Endothelial cell (in vitro differentiated cells): Measurements from ENCODE around the gene MICA. TPM values are rescaled to one million over a fixed set of nuclear protein-coding genes. Genes with fewer than 3 reads are reported as not detected.

Experiments used
- DNase-seq: peaks from one replicate; pipeline ENCODE4 v3.0.0; 2021; ENCODE audit warnings: low spot score
- H3K27ac Mint-ChIP-seq: one replicate; pipeline ENCODE4 v1.8.0; 2021; ENCODE audit warnings: mixed read lengths, inconsistent platforms; ENCODE audit not compliant: unreplicated experiment
- H3K27me3 Mint-ChIP-seq: one replicate; pipeline ENCODE4 v1.8.0; 2021; ENCODE audit warnings: mild to moderate bottlenecking, moderate library complexity, mixed read lengths, inconsistent platforms; ENCODE audit not compliant: unreplicated experiment
- H3K36me3 Mint-ChIP-seq: one replicate; pipeline ENCODE4 v1.8.0; 2021; ENCODE audit warnings: mild to moderate bottlenecking, low read depth, mixed read lengths, inconsistent platforms; ENCODE audit not compliant: unreplicated experiment
- H3K4me1 Mint-ChIP-seq: one replicate; pipeline ENCODE4 v1.8.0; 2021; ENCODE audit warnings: mild to moderate bottlenecking, mixed read lengths, inconsistent platforms; ENCODE audit not compliant: unreplicated experiment
- H3K4me3 Mint-ChIP-seq: one replicate; pipeline ENCODE4 v1.8.0; 2021; ENCODE audit warnings: mild to moderate bottlenecking, mixed read lengths, inconsistent platforms; ENCODE audit not compliant: unreplicated experiment
- H3K9me3 Mint-ChIP-seq: one replicate; pipeline ENCODE4 v1.8.0; 2021; ENCODE audit warnings: mixed read lengths, inconsistent platforms; ENCODE audit not compliant: unreplicated experiment
- CTCF ChIP-seq: fragments of 200-600 bp; sonication (generic); IDR thresholded peaks from one replicate; pipeline ENCODE4 v1.5.0; 2021; ENCODE audit warnings: antibody characterized with exemption; ENCODE audit not compliant: unreplicated experiment
- total RNA-seq: library from RNA; stranded (reverse); fragmentation: NEBNext Ultra II Directional; extraction: Animal tissue kit (Norgen Biotek cat#: 25700); gene quantifications from one replicate; pipeline ENCODE4 v1.2.1, GENCODE V29; 2021; ENCODE audit not compliant: unreplicated experiment

The MICA gene
- total RNA-seq, 1 donor from 2014 or later = 16.6 TPM

- H3K9me3 Mint-ChIP-seq = no peaks in the 10 kb centered on the region
- peak overlapping the region; percentile 91 for H3K4me3 Mint-ChIP-seq
- no peak for TF ChIP-seq CTCF
- H3K27me3 Mint-ChIP-seq = peaks cover 4% of the 10 kb centered on the region
- H3K36me3 Mint-ChIP-seq = peaks cover 20% of the 10 kb centered on the region
- no peak overlapping the region for H3K27ac Mint-ChIP-seq
- peak; percentile 21 for DNase-seq
- peaks cover 9% of the 10 kb centered on the region for H3K4me1 Mint-ChIP-seq
These were observed 47.0 kb upstream of the MICA start for GRCh38 chr6:31356216-31356945.

GRCh38 chr6:31356946-31357466 is 46.4 kb upstream of the MICA start, which contains the start of gene HLA-B:
Gene HLA-B (minus strand): TSS chr6:31357179. CDS start chr6:31357158, 21 bp downstream.
- no peak for TF ChIP-seq CTCF
- Mint-ChIP-seq H3K27ac (no peak within 1 kb of the TSS), H3K9me3 (no peaks in the 10 kb centered on the region), H3K36me3 (peaks cover 20% of the 10 kb centered on the region), H3K27me3 (peaks cover 4% of the 10 kb centered on the region), H3K4me1 (peaks cover 9% of the 10 kb centered on the region), H3K4me3 (peak within 1 kb of the TSS; percentile 91)
- DNase-seq = no peak

- Mint-ChIP-seq H3K9me3 (no peaks in the 10 kb centered on the region), H3K36me3 (peaks cover 16% of the 10 kb centered on the region), H3K4me1 (peaks cover 6% of the 10 kb centered on the region), H3K4me3 (no peak overlapping the region), H3K27ac (no peak overlapping the region), H3K27me3 (peaks cover 2% of the 10 kb centered on the region)
- TF ChIP-seq CTCF = no peak
- DNase-seq = no peak
These were observed 45.5 kb upstream of the MICA start for GRCh38 chr6:31357886-31358285.

GRCh38 chr6:31358302-31358701 is 45.1 kb upstream of the MICA start:
- Mint-ChIP-seq H3K9me3 (no peaks in the 10 kb centered on the region), H3K4me3 (no peak overlapping the region), H3K36me3 (peaks cover 13% of the 10 kb centered on the region), H3K27ac (no peak overlapping the region), H3K27me3 (peaks cover 2% of the 10 kb centered on the region), H3K4me1 (peaks cover 5% of the 10 kb centered on the region)
- DNase-seq = no peak
- no peak for TF ChIP-seq CTCF

GRCh38 chr6:31359581-31359980 is 43.8 kb upstream of the MICA start:
- TF ChIP-seq CTCF = no peak
- DNase-seq = no peak
- Mint-ChIP-seq H3K27ac (no peak overlapping the region), H3K36me3 (peaks cover 6% of the 10 kb centered on the region), H3K27me3 (peaks cover 2% of the 10 kb centered on the region), H3K9me3 (no peaks in the 10 kb centered on the region), H3K4me3 (no peak overlapping the region), H3K4me1 (peaks cover 5% of the 10 kb centered on the region)
